MCF 10A (cell line): ENCODE results near the gene NES. TPM values are rescaled to one million over a fixed set of nuclear protein-coding genes. Genes with fewer than 3 reads are reported as not detected.

Source experiments
- BruUV-seq: library from RNA; stranded (reverse); fragments of 400-500 nt; replicated peaks from 2 replicates; lab custom pipeline; 2021; lab: Mats Ljungman, UMichigan
- CTCF ChIA-PET: fragments of 300-600 bp; sonication (Branson Sonifier 250); formaldehyde crosslinking; extraction: SDS; loops from one replicate; lab custom pipeline; 2021; ENCODE audit warnings: antibody characterized with exemption, inconsistent platforms; lab: Yijun Ruan, JAX
- POLR2A ChIA-PET: fragments of 300-600, 350-650 bp; sonication (Branson Sonifier 250); formaldehyde crosslinking; extraction: SDS; loops from one replicate; lab custom pipeline; 2020; ENCODE audit warnings: antibody characterized with exemption, inconsistent platforms; lab: Yijun Ruan, JAX
- DNase-seq: peaks from one replicate; pipeline ENCODE4 v3.0.0-alpha.2; 2018; ENCODE audit not compliant: unreplicated experiment
- H3K27ac Mint-ChIP-seq: one replicate; pipeline ENCODE4 v1.8.0; 2022; ENCODE audit warnings: mild to moderate bottlenecking, low read depth, mixed read lengths; ENCODE audit not compliant: unreplicated experiment
- H3K27me3 Mint-ChIP-seq: one replicate; pipeline ENCODE4 v1.8.0; 2022; ENCODE audit warnings: mixed read lengths; ENCODE audit not compliant: insufficient read depth, unreplicated experiment
- H3K36me3 Mint-ChIP-seq: one replicate; pipeline ENCODE4 v1.8.0; 2022; ENCODE audit warnings: mild to moderate bottlenecking, moderate library complexity, mixed read lengths; ENCODE audit not compliant: insufficient read depth, unreplicated experiment
- H3K4me1 Mint-ChIP-seq: one replicate; pipeline ENCODE4 v1.8.0; 2022; ENCODE audit warnings: mixed read lengths; ENCODE audit not compliant: insufficient read depth, unreplicated experiment
- H3K4me3 Mint-ChIP-seq: one replicate; pipeline ENCODE4 v1.8.0; 2022; ENCODE audit warnings: mild to moderate bottlenecking, moderate library complexity, mixed read lengths; ENCODE audit not compliant: unreplicated experiment
- H3K9me3 Mint-ChIP-seq: one replicate; pipeline ENCODE4 v1.8.0; 2022; ENCODE audit warnings: mixed read lengths; ENCODE audit not compliant: unreplicated experiment
- CTCF ChIP-seq: fragments of 200-600 bp; IDR thresholded peaks from one replicate; pipeline ENCODE4 v1.8.0; 2022; ENCODE audit warnings: antibody characterized with exemption, mild to moderate bottlenecking; ENCODE audit not compliant: unreplicated experiment
- intact Hi-C: fragments of 100-400 bp; cut with micrococcal nuclease; formaldehyde crosslinking; loops from 2 replicates; pipeline ENCODE4 v1.14.1; 2022
- total RNA-seq: library from RNA; stranded (reverse); gene quantifications from 2 replicates; pipeline ENCODE4 v1.2.3, GENCODE V29; 2022

The NES gene
- total RNA-seq, 1 experiment from 2014 or later = not detected

- ChIA-PET POLR2A (interaction anchor here (0.8 to 1.3 kb wide), 4 partner anchors 11 to 95 kb away, joined by 3 to 5 read pairs (median 4); partner anchors contain the start of gene PRCC), CTCF (interaction anchor here (1.0 to 47.2 kb wide), 6 partner anchors 11 to 256 kb away, joined by 3 to 2415 read pairs (median 6); partner anchors contain the start of genes CRABP2, ISG20L2 and METTL25B)
- DNase-seq = no peak
- BruUV-seq = no TSS peak
- H3K4me3 Mint-ChIP-seq = no peak overlapping the region
- no peaks in the 10 kb centered on the region for H3K9me3 Mint-ChIP-seq
- intact Hi-C loops = no loop called here
- no peak for TF ChIP-seq CTCF
- H3K27me3 Mint-ChIP-seq = peaks cover 44% of the 10 kb centered on the region
- H3K36me3 Mint-ChIP-seq = no peaks in the 10 kb centered on the region
- no peaks in the 10 kb centered on the region for H3K4me1 Mint-ChIP-seq
- H3K27ac Mint-ChIP-seq = no peak overlapping the region
These were observed 5.4 kb downstream of the NES start for GRCh38 chr1:156671804-156672203.

- no TSS peak for BruUV-seq
- CTCF ChIA-PET = interaction anchor here (1.1 to 24.4 kb wide), 4 partner anchors 10 to 257 kb away, joined by 3 to 552 read pairs (median 6); no protein-coding TSS in a partner anchor
- no peak for DNase-seq
- H3K36me3 Mint-ChIP-seq = no peaks in the 10 kb centered on the region
- POLR2A ChIA-PET = interaction anchor here (1.3 kb wide), 1 partner anchor 15 kb away, joined by 4 read pairs; no protein-coding TSS in a partner anchor
- peaks cover 44% of the 10 kb centered on the region for H3K27me3 Mint-ChIP-seq
- H3K9me3 Mint-ChIP-seq = no peaks in the 10 kb centered on the region
- no peak for TF ChIP-seq CTCF
- intact Hi-C loops = no loop called here
- H3K4me3 Mint-ChIP-seq = no peak overlapping the region
- H3K4me1 Mint-ChIP-seq = peaks cover 6% of the 10 kb centered on the region
- no peak overlapping the region for H3K27ac Mint-ChIP-seq
These were observed 6.4 kb downstream of the NES start for GRCh38 chr1:156670791-156671190.

GRCh38 chr1:156670359-156670758, 6.8 kb downstream of the NES start:
- Mint-ChIP-seq H3K27ac (no peak overlapping the region), H3K4me1 (peaks cover 6% of the 10 kb centered on the region), H3K36me3 (no peaks in the 10 kb centered on the region), H3K9me3 (no peaks in the 10 kb centered on the region), H3K27me3 (peaks cover 44% of the 10 kb centered on the region), H3K4me3 (no peak overlapping the region)
- BruUV-seq = no TSS peak
- ChIA-PET CTCF (interaction anchor here (1.3 to 24.4 kb wide), 3 partner anchors 10 to 43 kb away, joined by 3 to 552 read pairs (median 9); no protein-coding TSS in a partner anchor), POLR2A (no interaction called here)
- no peak for DNase-seq
- TF ChIP-seq CTCF = no peak
- intact Hi-C loops = no loop called here

GRCh38 chr1:156669794-156670193, 7.4 kb downstream of the NES start:
- no peak for TF ChIP-seq CTCF
- H3K9me3 Mint-ChIP-seq = no peaks in the 10 kb centered on the region
- DNase-seq = no peak
- H3K4me3 Mint-ChIP-seq = no peak overlapping the region
- BruUV-seq = no TSS peak
- H3K4me1 Mint-ChIP-seq = peaks cover 6% of the 10 kb centered on the region
- H3K27me3 Mint-ChIP-seq = peaks cover 44% of the 10 kb centered on the region
- CTCF ChIA-PET = interaction anchor here (0.8 to 24.4 kb wide), 3 partner anchors 9 to 20 kb away, joined by 3 to 552 read pairs (median 3); no protein-coding TSS in a partner anchor
- POLR2A ChIA-PET = no interaction called here
- no peak overlapping the region for H3K27ac Mint-ChIP-seq
- no peaks in the 10 kb centered on the region for H3K36me3 Mint-ChIP-seq
- intact Hi-C loops = no loop called here
